Measurements from ENCODE around the gene IQSEC3.

The IQSEC3 gene

GRCh38 chr12:168763-169525 is 102.4 kb downstream of the IQSEC3 start:
- no peak for DNase-seq

DNA sequence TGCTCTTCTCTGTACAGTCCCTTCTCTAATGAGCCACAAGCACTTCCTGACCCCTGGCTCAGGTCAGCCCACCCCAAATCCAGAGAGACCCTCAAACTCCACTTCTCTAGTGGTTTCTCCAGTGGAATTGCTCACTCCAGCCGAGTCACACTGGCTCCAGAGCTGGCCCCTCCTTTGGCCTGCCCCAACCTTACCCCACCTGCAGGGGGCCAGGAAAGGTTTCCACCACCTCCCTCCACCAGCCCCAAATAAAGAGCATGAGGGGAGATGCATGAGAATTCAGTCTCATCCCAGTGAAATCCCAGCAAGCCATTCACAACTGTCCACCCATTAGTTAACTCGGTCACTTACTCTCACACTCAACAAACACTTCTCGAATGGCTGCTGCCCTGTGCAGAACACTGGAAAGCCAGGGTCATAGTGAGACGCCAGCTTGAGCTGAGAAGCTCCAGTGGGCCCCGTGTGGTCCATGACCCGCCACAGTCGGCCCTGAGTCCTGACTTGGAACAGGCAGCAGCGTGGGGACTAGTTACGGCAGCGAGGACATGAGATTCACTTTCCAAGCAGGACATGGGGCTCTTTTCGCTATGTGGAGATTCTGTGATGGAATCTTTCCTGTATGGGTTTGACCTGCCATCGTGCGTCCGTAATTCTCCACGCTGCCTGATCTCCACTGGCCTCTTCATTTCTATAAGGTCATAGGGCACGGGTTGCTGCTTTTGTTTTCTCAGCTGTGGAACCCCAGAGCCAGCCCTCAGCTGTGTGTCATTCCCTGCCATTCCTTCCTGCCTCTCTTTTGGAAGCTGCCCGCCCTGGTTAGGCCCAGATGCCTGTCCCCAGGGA is 103.2 kb downstream of the IQSEC3 start:
- no peak for DNase-seq

DNA sequence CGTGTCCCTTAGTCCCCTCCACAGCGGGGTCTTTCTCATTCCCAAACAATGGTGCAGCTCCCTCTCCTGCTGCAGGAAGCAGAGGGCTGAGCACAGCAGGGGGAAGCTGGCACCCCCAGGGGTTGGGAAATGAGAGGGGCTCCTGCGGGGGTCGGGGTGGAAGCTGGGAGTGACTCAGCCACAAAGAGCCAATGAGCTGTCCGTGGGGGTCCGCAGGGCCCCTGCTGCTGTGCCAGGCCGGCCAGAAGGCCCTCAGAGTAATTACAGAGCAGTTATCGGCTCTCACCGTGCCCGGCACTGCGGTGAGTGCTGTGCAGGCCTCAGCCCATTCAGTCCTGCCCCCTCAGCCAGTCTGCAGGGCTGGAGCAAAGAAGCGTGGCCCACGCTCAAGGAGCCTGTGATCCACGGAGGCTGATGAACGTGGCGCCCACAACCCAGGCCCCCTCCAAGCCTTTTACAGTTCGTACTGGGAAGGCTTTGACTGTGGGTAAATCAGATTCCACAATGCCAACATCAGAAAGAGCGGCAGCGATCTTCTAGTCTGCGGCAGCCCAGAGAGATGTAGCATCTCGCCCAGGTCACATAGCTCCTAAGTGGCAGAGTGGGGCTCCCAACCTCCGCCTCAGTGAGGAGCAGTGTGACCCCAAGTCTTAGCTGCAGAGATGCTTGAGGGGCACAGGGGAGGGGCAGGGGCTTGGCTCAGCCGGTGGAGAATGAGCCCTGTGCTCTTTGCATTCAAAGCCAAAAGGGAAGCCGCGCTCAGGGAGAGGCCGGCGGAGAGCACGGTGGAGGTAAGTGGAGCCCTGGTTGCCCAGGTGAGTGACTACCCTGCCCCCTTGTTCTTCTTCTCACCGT is 104.0 kb downstream of the IQSEC3 start:
- no peak for DNase-seq

GRCh38 chr12:171276-171675 is 104.7 kb downstream of the IQSEC3 start:
- DNase-seq = no peak

GRCh38 chr12:171743-172676 is 105.4 kb downstream of the IQSEC3 start:
- no peak for DNase-seq

DNA sequence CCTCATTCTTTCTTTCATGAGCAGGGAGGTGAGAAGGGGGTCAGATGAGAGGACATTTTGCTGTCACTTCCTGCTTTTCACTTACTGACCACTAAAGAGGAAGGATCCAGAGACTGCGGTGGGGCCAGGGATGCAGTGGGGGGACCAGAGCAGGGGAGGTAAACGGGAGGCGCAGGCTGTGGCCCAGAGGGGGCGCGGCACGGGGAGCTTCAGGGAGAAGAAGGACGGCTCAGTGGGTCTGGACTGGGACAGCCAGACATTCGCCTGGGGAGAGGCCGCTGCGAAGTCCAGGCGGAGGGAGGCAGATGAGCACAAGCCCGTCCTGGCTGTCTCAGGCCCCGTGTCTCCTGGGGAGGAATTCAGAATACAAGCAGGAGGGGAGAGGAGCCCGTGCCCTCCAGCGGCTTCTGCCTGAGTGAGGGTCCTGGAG is 106.2 kb downstream of the IQSEC3 start:
- DNase-seq = no peak

GRCh38 chr12:174124-174523 is 107.6 kb downstream of the IQSEC3 start:
- DNase-seq = no peak

GRCh38 chr12:174596-174995 is 108.0 kb downstream of the IQSEC3 start:
- DNase-seq = no peak

DNA sequence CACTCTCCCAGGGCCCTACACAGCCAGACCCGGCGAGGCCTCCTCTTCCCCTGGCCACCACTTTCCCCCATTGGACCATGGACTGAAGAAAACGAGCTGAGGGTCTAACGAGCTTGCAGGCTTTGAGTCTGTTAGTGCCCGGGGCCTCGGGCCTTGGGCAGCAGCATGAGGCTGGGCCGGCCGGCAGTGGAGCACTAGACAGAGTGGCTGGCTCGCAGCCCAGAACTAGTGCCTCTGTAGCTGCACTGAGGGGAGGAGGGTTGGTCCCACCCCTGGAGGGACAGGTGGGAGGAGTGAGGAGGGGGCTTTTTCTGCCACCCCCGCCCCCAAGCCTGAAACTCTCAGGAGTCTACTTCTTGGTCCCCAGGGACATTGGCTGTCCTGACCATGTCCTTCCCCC is 108.7 kb downstream of the IQSEC3 start:
- DNase-seq = no peak

DNA sequence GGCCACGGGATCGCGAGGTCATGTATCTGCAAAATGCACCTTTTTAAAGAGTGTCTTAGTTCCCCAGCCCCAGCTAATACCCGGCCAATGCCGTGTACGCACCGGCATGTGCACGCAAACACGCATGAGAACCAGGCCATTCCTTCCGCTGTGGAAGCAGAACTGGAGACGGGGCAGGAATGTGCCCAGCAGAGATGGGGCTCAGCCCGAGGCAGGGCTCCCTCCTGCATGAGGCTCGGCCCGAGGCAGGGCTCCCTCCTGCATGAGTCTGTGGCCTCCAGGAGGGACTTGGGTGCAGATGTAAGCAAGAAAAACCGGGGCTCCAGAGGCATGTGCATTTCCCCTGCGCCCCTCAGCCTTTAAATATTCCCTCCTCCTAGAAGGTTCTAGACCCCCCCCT is 109.2 kb downstream of the IQSEC3 start:
- DNase-seq = no peak

DNA sequence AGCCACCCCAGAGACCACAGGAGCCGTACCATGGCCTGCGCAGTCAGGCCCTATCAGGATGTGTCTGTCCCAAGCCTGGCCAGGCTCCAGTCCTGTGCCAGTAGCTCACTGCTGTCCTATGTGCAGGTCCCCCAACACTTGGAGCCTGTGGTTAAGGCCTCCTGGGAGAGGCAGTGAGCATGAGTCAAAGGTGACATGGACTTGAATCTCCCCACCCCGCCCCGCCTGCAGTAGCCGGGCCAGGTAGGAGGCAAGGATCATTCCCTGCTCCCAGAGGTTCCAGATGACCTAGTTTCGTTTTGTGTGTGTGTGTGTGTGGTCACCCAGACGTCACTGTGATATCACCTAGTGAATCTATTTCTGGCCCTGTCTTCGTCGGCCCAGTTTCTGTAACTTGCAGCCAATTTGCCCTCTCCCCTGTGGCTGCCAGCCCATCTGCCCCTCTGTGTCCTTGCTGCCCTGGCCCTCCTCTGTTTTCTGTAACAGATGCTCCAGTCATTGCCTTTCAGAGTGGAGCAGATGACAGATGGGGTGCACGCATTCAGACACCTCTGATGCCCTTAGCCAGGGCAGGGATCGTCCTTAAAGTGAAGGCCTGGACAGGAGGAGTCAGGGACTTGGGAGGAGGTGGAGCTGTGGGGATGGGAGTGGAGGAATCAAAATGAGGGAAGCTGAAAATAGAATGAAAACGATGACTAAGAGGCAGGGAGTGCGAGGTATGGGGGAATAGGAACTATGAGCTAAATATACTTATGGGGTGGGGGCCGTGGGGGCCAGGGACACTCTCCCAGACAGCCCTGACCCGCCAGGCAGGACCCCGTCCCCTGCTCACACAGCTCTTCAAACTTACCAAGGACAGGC is 110.0 kb downstream of the IQSEC3 start:
- no peak for DNase-seq

- DNase-seq = no peak
These were observed 110.9 kb downstream of the IQSEC3 start for GRCh38 chr12:177336-177979.

DNA sequence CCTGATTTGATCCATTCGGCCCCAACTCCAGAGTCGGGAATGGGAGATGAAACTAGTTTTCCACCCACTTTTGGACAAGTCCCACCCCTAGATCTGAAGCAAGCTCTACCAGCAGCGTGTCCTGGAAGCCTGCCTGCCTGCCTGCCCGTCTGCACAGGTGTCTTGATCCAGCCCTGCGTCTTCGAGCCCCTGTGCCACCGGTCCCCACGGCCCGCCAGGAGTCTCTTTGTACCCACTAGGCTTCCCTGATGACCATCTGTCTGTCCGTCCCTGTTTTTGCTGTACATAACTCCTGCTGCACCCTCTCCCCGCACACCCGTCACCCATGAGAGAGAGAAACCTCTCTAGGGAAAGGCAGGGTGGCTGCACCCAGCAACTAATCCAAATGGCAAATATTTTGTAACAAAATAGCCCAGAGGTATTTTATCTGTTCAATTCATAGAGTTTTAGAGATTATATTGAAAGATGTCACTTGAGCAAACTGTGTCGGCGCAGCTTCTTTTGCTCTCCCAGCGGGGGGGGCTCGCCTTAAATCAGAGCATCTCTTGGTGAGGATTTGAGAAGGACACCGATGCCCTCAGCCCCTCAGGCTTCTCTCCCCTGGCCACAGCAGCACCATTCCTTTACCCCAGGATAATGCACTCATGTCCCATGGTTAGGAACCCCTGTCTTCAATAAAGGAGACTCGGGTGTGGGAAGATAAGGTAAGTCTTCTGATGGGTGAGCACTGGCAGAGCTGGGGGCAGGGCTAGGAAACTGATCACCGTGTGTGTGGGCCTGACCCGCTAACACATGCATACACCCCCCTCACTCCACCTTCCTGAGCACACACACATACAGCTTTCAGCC is 111.6 kb downstream of the IQSEC3 start:
- DNase-seq = no peak

- no peak for DNase-seq
These were observed 112.2 kb downstream of the IQSEC3 start for GRCh38 chr12:178829-179109.

GRCh38 chr12:179131-179884 is 112.7 kb downstream of the IQSEC3 start:
- DNase-seq = no peak

- DNase-seq = no peak
These were observed 113.3 kb downstream of the IQSEC3 start for GRCh38 chr12:179885-180284.

- no peak for DNase-seq
These were observed 113.9 kb downstream of the IQSEC3 start for GRCh38 chr12:180445-180844.

GRCh38 chr12:181921-182320 is 115.4 kb downstream of the IQSEC3 start:
- DNase-seq = no peak

- no peak for DNase-seq
These were observed 115.9 kb downstream of the IQSEC3 start for GRCh38 chr12:182381-182892.
